ENCODE measurements around the gene MYO1B.
A peak's percentile ranks its signal among the peaks of the same experiment; 100 is the strongest.

The MYO1B gene

GRCh38 chr2:191304939-191305875 lies 60.0 kb downstream of the MYO1B start:
- Histone ChIP-seq H3K9ac (ENCODE audit: low read length) (peak overlapping the region; percentile 58), H2BK120ac (ENCODE audit: low read depth, low read length) (peak overlapping the region; percentile 3), H3K79me1 (replicated peaks; ENCODE audit: low read length, poor library complexity, severe bottlenecking) (peaks cover 40% of the 10 kb centered on the region), H3K4me2 (ENCODE audit: low read length, poor library complexity, severe bottlenecking) (no peak overlapping the region), H4K91ac (ENCODE audit: low read length) (peak overlapping the region; percentile 20), H3K36me3 (ENCODE audit: control insufficient read depth in 1 of 2, insufficient read depth in 2 of 2, low read depth in 1 of 2, low read length in 2 of 2) (peaks cover 8 to 57% of the 10 kb centered on the region in 2 experiments), H2AFZ (ENCODE audit: low read depth, low read length) (no peak overlapping the region), H3K27me3 (ENCODE audit: control insufficient read depth in 1 of 2, insufficient read depth in 1 of 2, low read length in 2 of 2) (no peaks in the 10 kb centered on the region), H2BK5ac (ENCODE audit: low read depth, low read length, poor library complexity, severe bottlenecking) (no peak overlapping the region), H3K23ac (ENCODE audit: low read length in 2 of 2) (peak overlapping the region in 1 of 2 experiments; percentile 14), H3K4me1 (ENCODE audit: control insufficient read depth, insufficient read depth, low read depth, low read length) (peaks cover 7% of the 10 kb centered on the region), H4K8ac (ENCODE audit: low read length) (no peak overlapping the region), H2BK15ac (ENCODE audit: low read depth, poor library complexity, severe bottlenecking) (no peak overlapping the region), H2AK5ac (ENCODE audit: low read length, severe bottlenecking) (peak overlapping the region; percentile 70), H3K4ac (ENCODE audit: low read depth in 1 of 2, low read length in 2 of 2) (peak overlapping the region; percentile 30 to 88), H3K18ac (ENCODE audit: low read depth in 1 of 2, low read length in 2 of 2) (peak overlapping the region; percentile 12 to 46), H3K4me3 (ENCODE audit: insufficient read depth in 1 of 2, low read depth in 1 of 2, low read length in 2 of 2) (peak overlapping the region in 1 of 2 experiments; percentile 43), H2BK12ac (ENCODE audit: low read length in 2 of 2) (peak overlapping the region in 1 of 2 experiments; percentile 73), H3K14ac (ENCODE audit: low read length in 2 of 2) (peak overlapping the region in 1 of 2 experiments; percentile 84), H3K27ac (ENCODE audit: low read length, poor library complexity, severe bottlenecking) (no peak overlapping the region), H3K9me3 (ENCODE audit: control insufficient read depth, low read length) (no peaks in the 10 kb centered on the region)
- 96% methylated on average over 8 of the region's 8 CpGs for WGBS
- DNase-seq: peak; percentile 80

GRCh38 chr2:191308026-191308425 lies 62.8 kb downstream of the MYO1B start:
- Histone ChIP-seq H3K4ac (ENCODE audit: low read depth in 1 of 2, low read length in 2 of 2) (no peak overlapping the region), H2BK5ac (ENCODE audit: low read depth, low read length, poor library complexity, severe bottlenecking) (no peak overlapping the region), H2BK12ac (ENCODE audit: low read length in 2 of 2) (no peak overlapping the region), H3K9ac (ENCODE audit: low read length) (no peak overlapping the region), H3K27ac (ENCODE audit: low read length, poor library complexity, severe bottlenecking) (no peak overlapping the region), H3K4me1 (ENCODE audit: control insufficient read depth, insufficient read depth, low read depth, low read length) (peaks cover 5% of the 10 kb centered on the region), H4K8ac (ENCODE audit: low read length) (no peak overlapping the region), H3K4me3 (ENCODE audit: insufficient read depth in 1 of 2, low read depth in 1 of 2, low read length in 2 of 2) (no peak overlapping the region), H3K36me3 (ENCODE audit: control insufficient read depth in 1 of 2, insufficient read depth in 2 of 2, low read depth in 1 of 2, low read length in 2 of 2) (peaks cover 8 to 35% of the 10 kb centered on the region in 2 experiments), H2BK120ac (ENCODE audit: low read depth, low read length) (no peak overlapping the region), H2AFZ (ENCODE audit: low read depth, low read length) (no peak overlapping the region), H3K4me2 (ENCODE audit: low read length, poor library complexity, severe bottlenecking) (no peak overlapping the region), H3K18ac (ENCODE audit: low read depth in 1 of 2, low read length in 2 of 2) (no peak overlapping the region), H2BK15ac (ENCODE audit: low read depth, poor library complexity, severe bottlenecking) (no peak overlapping the region), H3K23ac (ENCODE audit: low read length in 2 of 2) (no peak overlapping the region), H3K79me1 (replicated peaks; ENCODE audit: low read length, poor library complexity, severe bottlenecking) (peaks cover 37% of the 10 kb centered on the region), H3K9me3 (ENCODE audit: control insufficient read depth, low read length) (no peaks in the 10 kb centered on the region), H4K91ac (ENCODE audit: low read length) (no peak overlapping the region), H3K14ac (ENCODE audit: low read length in 2 of 2) (no peak overlapping the region), H3K27me3 (ENCODE audit: control insufficient read depth in 1 of 2, insufficient read depth in 1 of 2, low read length in 2 of 2) (no peaks in the 10 kb centered on the region), H2AK5ac (ENCODE audit: low read length, severe bottlenecking) (peak overlapping the region; percentile 33)
- 89% methylated on average over 2 of the region's 2 CpGs for WGBS
- DNase-seq: no peak

GRCh38 chr2:191311156-191311555 lies 66.0 kb downstream of the MYO1B start:
- Histone ChIP-seq H3K23ac (ENCODE audit: low read length in 2 of 2) (no peak overlapping the region), H3K9me3 (ENCODE audit: control insufficient read depth, low read length) (no peaks in the 10 kb centered on the region), H2AFZ (ENCODE audit: low read depth, low read length) (no peak overlapping the region), H2BK12ac (ENCODE audit: low read length in 2 of 2) (no peak overlapping the region), H3K27ac (ENCODE audit: low read length, poor library complexity, severe bottlenecking) (peak overlapping the region; percentile 79), H3K4me2 (ENCODE audit: low read length, poor library complexity, severe bottlenecking) (no peak overlapping the region), H3K36me3 (ENCODE audit: control insufficient read depth in 1 of 2, insufficient read depth in 2 of 2, low read depth in 1 of 2, low read length in 2 of 2) (peaks cover 5 to 35% of the 10 kb centered on the region in 2 experiments), H3K9ac (ENCODE audit: low read length) (peak overlapping the region; percentile 1), H3K18ac (ENCODE audit: low read depth in 1 of 2, low read length in 2 of 2) (no peak overlapping the region), H2BK120ac (ENCODE audit: low read depth, low read length) (no peak overlapping the region), H3K79me1 (replicated peaks; ENCODE audit: low read length, poor library complexity, severe bottlenecking) (peaks cover 21% of the 10 kb centered on the region), H3K4ac (ENCODE audit: low read depth in 1 of 2, low read length in 2 of 2) (no peak overlapping the region), H2BK15ac (ENCODE audit: low read depth, poor library complexity, severe bottlenecking) (no peak overlapping the region), H2BK5ac (ENCODE audit: low read depth, low read length, poor library complexity, severe bottlenecking) (no peak overlapping the region), H3K27me3 (ENCODE audit: control insufficient read depth in 1 of 2, insufficient read depth in 1 of 2, low read length in 2 of 2) (no peaks in the 10 kb centered on the region), H4K8ac (ENCODE audit: low read length) (no peak overlapping the region), H4K91ac (ENCODE audit: low read length) (no peak overlapping the region), H3K4me3 (ENCODE audit: insufficient read depth in 1 of 2, low read depth in 1 of 2, low read length in 2 of 2) (no peak overlapping the region), H2AK5ac (ENCODE audit: low read length, severe bottlenecking) (peak overlapping the region; percentile 93), H3K14ac (ENCODE audit: low read length in 2 of 2) (no peak overlapping the region), H3K4me1 (ENCODE audit: control insufficient read depth, insufficient read depth, low read depth, low read length) (peaks cover 4% of the 10 kb centered on the region)
- WGBS: no CpG with 5 or more reads among the region's 4 CpGs
- DNase-seq: no peak

- Histone ChIP-seq H2BK120ac (ENCODE audit: low read depth, low read length) (no peak overlapping the region), H3K18ac (ENCODE audit: low read depth in 1 of 2, low read length in 2 of 2) (no peak overlapping the region), H3K4me3 (ENCODE audit: insufficient read depth in 1 of 2, low read depth in 1 of 2, low read length in 2 of 2) (no peak overlapping the region), H4K91ac (ENCODE audit: low read length) (no peak overlapping the region), H3K27me3 (ENCODE audit: control insufficient read depth in 1 of 2, insufficient read depth in 1 of 2, low read length in 2 of 2) (no peaks in the 10 kb centered on the region), H3K9ac (ENCODE audit: low read length) (peak overlapping the region; percentile 1), H3K4ac (ENCODE audit: low read depth in 1 of 2, low read length in 2 of 2) (no peak overlapping the region), H3K36me3 (ENCODE audit: control insufficient read depth in 1 of 2, insufficient read depth in 2 of 2, low read depth in 1 of 2, low read length in 2 of 2) (peaks cover 5 to 33% of the 10 kb centered on the region in 2 experiments), H3K79me1 (replicated peaks; ENCODE audit: low read length, poor library complexity, severe bottlenecking) (peaks cover 20% of the 10 kb centered on the region), H3K4me2 (ENCODE audit: low read length, poor library complexity, severe bottlenecking) (no peak overlapping the region), H3K14ac (ENCODE audit: low read length in 2 of 2) (no peak overlapping the region), H2BK5ac (ENCODE audit: low read depth, low read length, poor library complexity, severe bottlenecking) (no peak overlapping the region), H3K4me1 (ENCODE audit: control insufficient read depth, insufficient read depth, low read depth, low read length) (peaks cover 4% of the 10 kb centered on the region), H4K8ac (ENCODE audit: low read length) (no peak overlapping the region), H2AK5ac (ENCODE audit: low read length, severe bottlenecking) (no peak overlapping the region), H3K9me3 (ENCODE audit: control insufficient read depth, low read length) (no peaks in the 10 kb centered on the region), H2BK15ac (ENCODE audit: low read depth, poor library complexity, severe bottlenecking) (no peak overlapping the region), H2AFZ (ENCODE audit: low read depth, low read length) (no peak overlapping the region), H2BK12ac (ENCODE audit: low read length in 2 of 2) (no peak overlapping the region), H3K23ac (ENCODE audit: low read length in 2 of 2) (no peak overlapping the region), H3K27ac (ENCODE audit: low read length, poor library complexity, severe bottlenecking) (peak overlapping the region; percentile 79)
- no CpG with 5 or more reads among the region's 1 CpG for WGBS
- DNase-seq: peak; percentile 53
These were observed 66.4 kb downstream of the MYO1B start for GRCh38 chr2:191311627-191312026.

All from mesenchymal stem cell (in vitro differentiated cells and primary cell).